Glutamatergic neuron (in vitro differentiated cells): Measurements from ENCODE around the gene APCS. TPM values are rescaled to one million over a fixed set of nuclear protein-coding genes. Genes with fewer than 3 reads are reported as not detected.

Experiments
- DNase-seq: peaks from one replicate; pipeline ENCODE4 v3.0.0; 2022
- H3K27ac Mint-ChIP-seq: one replicate; pipeline ENCODE4 v1.8.0; 2020; ENCODE audit warnings: mild to moderate bottlenecking, mixed read lengths, inconsistent platforms; ENCODE audit not compliant: unreplicated experiment
- H3K27me3 Mint-ChIP-seq: one replicate; pipeline ENCODE4 v1.8.0; 2020; ENCODE audit warnings: mild to moderate bottlenecking, moderate library complexity, mixed read lengths, inconsistent platforms; ENCODE audit not compliant: unreplicated experiment
- H3K36me3 Mint-ChIP-seq: one replicate; pipeline ENCODE4 v1.8.0; 2020; ENCODE audit warnings: mild to moderate bottlenecking, mixed read lengths, inconsistent platforms; ENCODE audit not compliant: unreplicated experiment
- H3K4me1 Mint-ChIP-seq: one replicate; pipeline ENCODE4 v1.8.0; 2020; ENCODE audit warnings: mild to moderate bottlenecking, low read depth, mixed read lengths, inconsistent platforms; ENCODE audit not compliant: unreplicated experiment
- H3K4me3 Mint-ChIP-seq: one replicate; pipeline ENCODE4 v1.8.0; 2020; ENCODE audit warnings: mild to moderate bottlenecking, mixed read lengths, inconsistent platforms; ENCODE audit not compliant: unreplicated experiment
- H3K9me3 Mint-ChIP-seq: one replicate; pipeline ENCODE4 v1.8.0; 2020; ENCODE audit warnings: mild to moderate bottlenecking, moderate library complexity, mixed read lengths, inconsistent platforms; ENCODE audit not compliant: unreplicated experiment
- total RNA-seq: library from RNA; stranded (reverse); fragmentation: NEBNext Ultra II Directional; extraction: Animal tissue kit (Norgen Biotek cat#: 25700); gene quantifications from one replicate; pipeline ENCODE4 v1.2.1, GENCODE V29; 2021; ENCODE audit not compliant: unreplicated experiment
- TF ChIP-seq, protein P1 (sequence below): fragments of 200-600 bp; sonication (generic); IDR thresholded peaks from one replicate; pipeline ENCODE4 v1.5.0; 2021; ENCODE audit not compliant: partially characterized antibody, unreplicated experiment

Gene APCS
- total RNA-seq, 1 donor from 2014 or later, result not detected

DNA sequence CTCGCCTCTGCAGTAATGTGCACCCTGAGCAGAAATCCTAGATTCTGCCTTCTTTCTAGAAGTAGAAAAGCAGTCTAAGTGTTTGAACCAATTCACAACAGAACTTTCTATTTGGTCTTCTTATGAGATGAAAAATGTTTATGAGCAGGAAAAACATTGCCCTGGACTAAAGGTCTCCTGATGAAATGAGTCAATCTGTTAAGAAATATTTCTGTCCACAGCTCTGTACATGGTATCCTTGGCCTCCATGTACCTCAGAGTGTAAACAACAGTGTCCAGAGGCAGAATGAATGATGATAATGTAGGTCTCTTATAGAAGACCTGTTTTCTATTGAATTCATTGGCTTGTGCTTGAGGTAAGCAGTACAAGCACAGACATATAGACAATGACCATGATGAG, 6.2 kb upstream of the APCS start:
- Mint-ChIP-seq H3K27me3 (no peaks in the 10 kb centered on the region), H3K36me3 (no peaks in the 10 kb centered on the region), H3K9me3 (no peaks in the 10 kb centered on the region), H3K27ac (no peak overlapping the region), H3K4me3 (no peak overlapping the region), H3K4me1 (no peaks in the 10 kb centered on the region)
- TF ChIP-seq, protein P1, sequence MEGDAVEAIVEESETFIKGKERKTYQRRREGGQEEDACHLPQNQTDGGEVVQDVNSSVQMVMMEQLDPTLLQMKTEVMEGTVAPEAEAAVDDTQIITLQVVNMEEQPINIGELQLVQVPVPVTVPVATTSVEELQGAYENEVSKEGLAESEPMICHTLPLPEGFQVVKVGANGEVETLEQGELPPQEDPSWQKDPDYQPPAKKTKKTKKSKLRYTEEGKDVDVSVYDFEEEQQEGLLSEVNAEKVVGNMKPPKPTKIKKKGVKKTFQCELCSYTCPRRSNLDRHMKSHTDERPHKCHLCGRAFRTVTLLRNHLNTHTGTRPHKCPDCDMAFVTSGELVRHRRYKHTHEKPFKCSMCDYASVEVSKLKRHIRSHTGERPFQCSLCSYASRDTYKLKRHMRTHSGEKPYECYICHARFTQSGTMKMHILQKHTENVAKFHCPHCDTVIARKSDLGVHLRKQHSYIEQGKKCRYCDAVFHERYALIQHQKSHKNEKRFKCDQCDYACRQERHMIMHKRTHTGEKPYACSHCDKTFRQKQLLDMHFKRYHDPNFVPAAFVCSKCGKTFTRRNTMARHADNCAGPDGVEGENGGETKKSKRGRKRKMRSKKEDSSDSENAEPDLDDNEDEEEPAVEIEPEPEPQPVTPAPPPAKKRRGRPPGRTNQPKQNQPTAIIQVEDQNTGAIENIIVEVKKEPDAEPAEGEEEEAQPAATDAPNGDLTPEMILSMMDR, result no peak
- no peak for DNase-seq

DNA sequence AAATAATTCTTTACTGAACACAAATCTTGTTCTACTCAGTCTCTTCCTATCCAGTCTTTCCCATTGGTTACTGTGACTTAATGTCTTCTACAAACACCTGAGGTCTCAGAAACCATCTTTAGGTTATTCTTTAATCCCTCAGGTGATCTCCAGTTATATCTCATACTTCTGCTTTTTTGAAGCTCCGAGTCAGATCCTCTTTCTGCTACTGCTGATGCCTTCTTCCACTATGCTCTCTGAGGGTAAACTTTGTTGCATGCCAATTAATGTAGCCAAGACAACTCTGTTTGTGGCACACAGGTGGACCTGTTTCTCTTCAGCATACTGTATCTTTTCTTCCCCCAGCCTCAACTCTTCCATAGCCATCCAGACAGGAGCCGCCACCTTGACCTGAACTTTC, 3.1 kb upstream of the APCS start:
- H3K27ac Mint-ChIP-seq, result no peak overlapping the region
- H3K36me3 Mint-ChIP-seq, result no peaks in the 10 kb centered on the region
- no peak for DNase-seq
- H3K9me3 Mint-ChIP-seq, result no peaks in the 10 kb centered on the region
- TF ChIP-seq, protein P1, result no peak
- no peak overlapping the region for H3K4me3 Mint-ChIP-seq
- H3K4me1 Mint-ChIP-seq, result no peaks in the 10 kb centered on the region
- H3K27me3 Mint-ChIP-seq, result no peaks in the 10 kb centered on the region

DNA sequence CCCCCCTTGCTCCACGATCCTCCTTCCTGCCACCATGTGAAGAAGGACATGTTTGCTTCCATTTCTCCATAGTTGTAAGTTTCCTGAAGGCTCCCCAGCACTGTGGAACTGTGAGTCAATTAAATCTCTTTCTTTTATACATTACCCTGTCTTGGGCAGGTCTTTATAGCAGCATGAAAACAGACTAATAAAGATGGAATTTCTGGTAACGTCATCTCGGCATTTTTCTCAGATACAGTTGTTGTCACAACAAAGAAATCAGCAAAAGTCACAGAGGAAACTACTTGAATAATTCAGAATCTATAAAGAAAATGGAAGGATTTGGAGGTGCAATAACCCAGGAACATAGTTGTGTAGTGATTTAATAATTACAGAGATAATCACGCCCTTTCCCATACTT, 4.4 kb downstream of the APCS start:
- no peak for DNase-seq
- Mint-ChIP-seq H3K4me3 (no peak overlapping the region), H3K9me3 (peaks cover 2% of the 10 kb centered on the region), H3K27me3 (no peaks in the 10 kb centered on the region), H3K4me1 (peaks cover 6% of the 10 kb centered on the region), H3K27ac (no peak overlapping the region), H3K36me3 (no peaks in the 10 kb centered on the region)
- TF ChIP-seq, protein P1, result no peak

DNA sequence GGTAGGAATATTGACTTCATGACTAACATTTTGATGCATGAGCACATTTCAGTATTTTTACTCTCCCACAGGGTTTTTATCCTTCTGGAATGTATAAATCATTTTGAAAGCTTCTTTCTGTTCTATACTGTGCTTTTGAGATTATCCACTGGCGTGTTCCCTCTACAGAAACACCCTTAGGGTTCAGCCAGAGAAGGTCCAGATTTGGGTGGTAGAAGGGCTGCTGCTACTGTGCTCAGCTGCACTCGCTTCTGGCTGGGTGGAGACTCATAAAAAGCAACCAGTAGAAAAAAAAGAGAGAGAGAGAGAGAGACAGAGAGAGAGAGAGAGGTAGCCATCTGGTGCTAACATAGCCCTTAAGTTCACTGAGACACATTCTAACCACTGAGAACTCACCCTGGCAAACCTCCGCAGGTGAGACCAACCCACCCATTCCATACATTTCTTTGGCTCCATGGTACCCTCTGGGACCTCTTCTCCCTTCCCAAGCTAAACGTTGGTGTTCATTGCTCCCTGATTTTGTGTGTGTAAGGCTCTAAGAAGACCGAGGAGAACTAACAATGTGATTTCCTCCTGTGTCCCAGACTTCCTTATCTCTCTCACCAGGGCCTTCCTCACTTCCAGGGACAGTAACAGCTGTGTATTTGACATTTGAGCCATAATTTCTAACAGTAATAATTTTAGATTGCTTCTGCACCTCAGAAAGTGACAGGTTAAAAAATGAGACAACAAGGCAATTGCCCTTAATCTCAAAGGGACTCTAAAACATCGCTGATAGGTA, 7.2 kb downstream of the APCS start:
- Mint-ChIP-seq H3K9me3 (peaks cover 4% of the 10 kb centered on the region), H3K4me1 (peaks cover 6% of the 10 kb centered on the region), H3K27me3 (no peaks in the 10 kb centered on the region), H3K4me3 (no peak overlapping the region), H3K27ac (no peak overlapping the region), H3K36me3 (no peaks in the 10 kb centered on the region)
- no peak for DNase-seq
- TF ChIP-seq, protein P1, result no peak

DNA sequence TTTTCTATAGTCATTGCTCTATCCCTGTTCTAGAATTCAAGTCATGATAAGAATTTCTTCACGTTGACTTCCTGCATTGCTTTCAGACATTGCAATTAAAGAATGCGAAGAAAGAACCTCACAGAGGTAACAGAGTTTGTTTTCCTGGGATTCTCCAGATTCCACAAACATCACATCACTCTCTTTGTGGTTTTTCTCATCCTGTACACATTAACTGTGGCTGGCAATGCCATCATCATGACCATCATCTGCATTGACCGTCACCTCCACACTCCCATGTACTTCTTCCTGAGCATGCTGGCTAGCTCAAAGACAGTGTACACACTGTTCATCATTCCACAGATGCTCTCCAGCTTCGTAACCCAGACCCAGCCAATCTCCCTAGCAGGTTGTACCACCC, 10.6 kb downstream of the APCS start:
- no peak overlapping the region for H3K4me3 Mint-ChIP-seq
- no peak overlapping the region for H3K27ac Mint-ChIP-seq
- H3K27me3 Mint-ChIP-seq, result peaks cover 1% of the 10 kb centered on the region
- TF ChIP-seq, protein P1, result no peak
- peaks cover 2% of the 10 kb centered on the region for H3K9me3 Mint-ChIP-seq
- peaks cover 6% of the 10 kb centered on the region for H3K4me1 Mint-ChIP-seq
- peaks cover 7% of the 10 kb centered on the region for H3K36me3 Mint-ChIP-seq
- DNase-seq, result no peak
